Neural progenitor cell (in vitro differentiated cells): Measurements from ENCODE around the gene KLHL20. TPM values are rescaled to one million over a fixed set of nuclear protein-coding genes. Genes with fewer than 3 reads are reported as not detected.
"Not testable (repeated sequence)": the region's sequence is repeated elsewhere in the genome, so short reads cannot be mapped to it uniquely, and the experiment has no call there.

Experiments used
- DNase-seq: peaks from one replicate; pipeline ENCODE4 v3.0.0-alpha.2; 2016; ENCODE audit warnings: low spot score
- H2AFZ ChIP-seq: fragments of 200-600 bp; sonication (generic); replicated peaks from 2 replicates; pipeline ENCODE4 v1.6.1; 2016; ENCODE audit warnings: antibody characterized with exemption
- H3F3A ChIP-seq: fragments of 200-600 bp; sonication (generic); 2 replicates; pipeline ENCODE4 v1.6.1; 2016; ENCODE audit warnings: antibody characterized with exemption, low read depth
- H3K27ac ChIP-seq: fragments of 200-600 bp; sonication (generic); 2 replicates; pipeline ENCODE4 v1.5.1; 2016; ENCODE audit warnings: mild to moderate bottlenecking
- H3K27me3 ChIP-seq: fragments of 200-600 bp; sonication (generic); 2 replicates; pipeline ENCODE4 v1.6.1; 2016; ENCODE audit warnings: mild to moderate bottlenecking, moderate library complexity
- H3K36me3 ChIP-seq: fragments of 200-600 bp; sonication (generic); 2 replicates; pipeline ENCODE4 v1.5.1; 2016
- H3K4me1 ChIP-seq: fragments of 200-600 bp; sonication (generic); 2 replicates; pipeline ENCODE4 v1.6.1; 2016; ENCODE audit warnings: mixed run types
- H3K4me2 ChIP-seq: fragments of 200-600 bp; sonication (generic); 2 replicates; pipeline ENCODE4 v1.6.1; 2016
- H3K4me3 ChIP-seq: fragments of 200-600 bp; sonication (generic); 2 replicates; pipeline ENCODE4 v1.5.1; 2016
- H3K79me2 ChIP-seq: fragments of 200-600 bp; sonication (generic); 2 replicates; pipeline ENCODE4 v1.6.1; 2016; ENCODE audit warnings: low read depth
- H3K9ac ChIP-seq: fragments of 200-600 bp; sonication (generic); 2 replicates; pipeline ENCODE4 v1.6.1; 2016
- H3K9me3 ChIP-seq: fragments of 200-600 bp; sonication (generic); 2 replicates; pipeline ENCODE4 v1.5.1; 2016; ENCODE audit warnings: low read depth
- H4K20me1 ChIP-seq: fragments of 200-600 bp; sonication (generic); 2 replicates; pipeline ENCODE4 v1.6.1; 2016; ENCODE audit warnings: low read depth
- H3K27ac Mint-ChIP-seq: 3 replicates; pipeline ENCODE4 v1.8.0; 2021; ENCODE audit warnings: mixed read lengths
- H3K27me3 Mint-ChIP-seq: 2 replicates; pipeline ENCODE4 v1.8.0; 2022; ENCODE audit warnings: low read depth, mild to moderate bottlenecking, inconsistent platforms, moderate library complexity, mixed read lengths; ENCODE audit not compliant: insufficient read depth
- H3K36me3 Mint-ChIP-seq: 3 replicates; pipeline ENCODE4 v1.8.0; 2021; ENCODE audit warnings: mixed read lengths
- H3K4me1 Mint-ChIP-seq: 3 replicates; pipeline ENCODE4 v1.8.0; 2021; ENCODE audit warnings: mixed read lengths
- H3K4me3 Mint-ChIP-seq: 3 replicates; pipeline ENCODE4 v1.8.0; 2021; ENCODE audit warnings: mild to moderate bottlenecking, moderate library complexity, mixed read lengths
- H3K9me3 Mint-ChIP-seq: 3 replicates; pipeline ENCODE4 v1.8.0; 2020; ENCODE audit warnings: mixed read lengths
- CTCF ChIP-seq: fragments of 200-600 bp; sonication (generic); IDR thresholded peaks from 2 replicates; pipeline ENCODE4 v1.5.1; 2017; ENCODE audit warnings: antibody characterized with exemption, mild to moderate bottlenecking
- EZH2 ChIP-seq: fragments of 200-600 bp; sonication (generic); IDR thresholded peaks from 2 replicates; pipeline ENCODE4 v1.6.1; 2017; ENCODE audit warnings: antibody characterized with exemption, mild to moderate bottlenecking, moderate library complexity
- EZH2phosphoT487 ChIP-seq: fragments of 200-600 bp; sonication (generic); IDR thresholded peaks from 2 replicates; pipeline ENCODE4 v1.6.1; 2017; ENCODE audit warnings: antibody characterized with exemption
- total RNA-seq: library from RNA; depleted of rRNA; stranded (reverse); fragments of >200 nt; gene quantifications from 2 replicates; pipeline ENCODE4 v1.2.3, GENCODE V29; 2015; ENCODE audit warnings: low replicate concordance

Gene KLHL20
- total RNA-seq, 1 donor from 2014 or later = 30.4 TPM

- Histone ChIP-seq H2AFZ (no peak overlapping the region), H4K20me1 (no peaks in the 10 kb centered on the region), H3K27me3 (no peaks in the 10 kb centered on the region), H3K4me3 (no peak overlapping the region), H3K79me2 (no peaks in the 10 kb centered on the region), H3K36me3 (peaks cover 9% of the 10 kb centered on the region), H3F3A (no peaks in the 10 kb centered on the region), H3K4me2 (no peak overlapping the region), H3K27ac (no peak overlapping the region), H3K9ac (no peak overlapping the region), H3K9me3 (no peaks in the 10 kb centered on the region), H3K4me1 (no peaks in the 10 kb centered on the region)
- no peak overlapping the region for H3K4me3 Mint-ChIP-seq
- TF ChIP-seq EZH2 (no peak), CTCF (no peak), EZH2phosphoT487 (no peak)
- H3K27ac Mint-ChIP-seq = no peak overlapping the region
- peaks cover 12% of the 10 kb centered on the region for H3K9me3 Mint-ChIP-seq
- peaks cover 24% of the 10 kb centered on the region for H3K36me3 Mint-ChIP-seq
- no peaks in the 10 kb centered on the region for H3K27me3 Mint-ChIP-seq
- no peaks in the 10 kb centered on the region for H3K4me1 Mint-ChIP-seq
- DNase-seq = no peak
Measured at GRCh38 chr1:173798078-173798477, 83.3 kb downstream of the KLHL20 start.

GRCh38 chr1:173799995-173800394 is 85.2 kb downstream of the KLHL20 start:
- not testable (repeated sequence) for H3K4me1 Mint-ChIP-seq, H3K9me3 ChIP-seq, H4K20me1 ChIP-seq, H2AFZ ChIP-seq, H3K9ac ChIP-seq, H3K9me3 Mint-ChIP-seq, H3K4me3 Mint-ChIP-seq, H3K4me3 ChIP-seq, H3F3A ChIP-seq, H3K36me3 ChIP-seq, H3K27ac ChIP-seq, H3K27me3 ChIP-seq, H3K4me1 ChIP-seq, H3K79me2 ChIP-seq, DNase-seq, H3K27ac Mint-ChIP-seq, H3K27me3 Mint-ChIP-seq, H3K4me2 ChIP-seq
- peaks cover 21% of the 10 kb centered on the region for H3K36me3 Mint-ChIP-seq

- no peak overlapping the region for H3K27ac ChIP-seq
- H3K9ac ChIP-seq = no peak overlapping the region
- no peaks in the 10 kb centered on the region for H3K27me3 ChIP-seq
- no peaks in the 10 kb centered on the region for H3F3A ChIP-seq
- no peaks in the 10 kb centered on the region for H3K79me2 ChIP-seq
- no peaks in the 10 kb centered on the region for H3K9me3 ChIP-seq
- Mint-ChIP-seq H3K4me1 (no peaks in the 10 kb centered on the region), H3K9me3 (no peaks in the 10 kb centered on the region), H3K36me3 (peaks cover 22% of the 10 kb centered on the region), H3K27ac (no peak overlapping the region), H3K4me3 (no peak overlapping the region), H3K27me3 (no peaks in the 10 kb centered on the region)
- peaks cover 11% of the 10 kb centered on the region for H3K36me3 ChIP-seq
- no peak for DNase-seq
- no peaks in the 10 kb centered on the region for H4K20me1 ChIP-seq
- H3K4me1 ChIP-seq = no peaks in the 10 kb centered on the region
- H3K4me3 ChIP-seq = no peak overlapping the region
- no peak overlapping the region for H3K4me2 ChIP-seq
- no peak overlapping the region for H2AFZ ChIP-seq
- TF ChIP-seq CTCF (no peak), EZH2phosphoT487 (no peak), EZH2 (no peak)
Measured at GRCh38 chr1:173802961-173803360, 88.2 kb downstream of the KLHL20 start.

- not testable (repeated sequence) for H3K4me2 ChIP-seq, H4K20me1 ChIP-seq, H3K27ac Mint-ChIP-seq, H3F3A ChIP-seq, H3K27ac ChIP-seq, H3K9ac ChIP-seq, DNase-seq, H3K4me3 ChIP-seq, H3K9me3 ChIP-seq, H3K4me1 ChIP-seq, H3K27me3 Mint-ChIP-seq, H2AFZ ChIP-seq, H3K4me1 Mint-ChIP-seq, H3K4me3 Mint-ChIP-seq, H3K27me3 ChIP-seq
- Histone ChIP-seq H3K36me3 (peaks cover 22% of the 10 kb centered on the region), H3K79me2 (peaks cover 77% of the 10 kb centered on the region)
- Mint-ChIP-seq H3K9me3 (peaks cover 27% of the 10 kb centered on the region), H3K36me3 (peaks cover 45% of the 10 kb centered on the region)
Measured at GRCh38 chr1:173813654-173814053, 98.9 kb downstream of the KLHL20 start.
